HG03460 (cell line): Measurements from ENCODE around the gene CLTB.

Experiments used
- ATAC-seq: cut with Tn5 transposase; IDR thresholded peaks from one replicate; pipeline ENCODE4 v1.9.1; 2021; ENCODE audit not compliant: unreplicated experiment

Gene CLTB

GRCh38 chr5:176355400-176356178, 60.8 kb downstream of the CLTB start:
- no peak for ATAC-seq

- ATAC-seq: no peak
These were observed 62.8 kb downstream of the CLTB start for GRCh38 chr5:176353533-176353932.

GRCh38 chr5:176352116-176352878, 64.0 kb downstream of the CLTB start:
- ATAC-seq: no peak

- ATAC-seq: no peak
These were observed 65.9 kb downstream of the CLTB start for GRCh38 chr5:176350416-176350815.

- no peak for ATAC-seq
These were observed 73.4 kb downstream of the CLTB start for GRCh38 chr5:176342766-176343458.
